GM18499 (cell line): ENCODE data around the gene NOL12.

Source experiments
- ATAC-seq: cut with Tn5 transposase; IDR thresholded peaks from one replicate; pipeline ENCODE4 v1.9.1; 2021; ENCODE audit warnings: moderate number of reproducible peaks; ENCODE audit not compliant: insufficient read depth, unreplicated experiment

Gene NOL12

DNA sequence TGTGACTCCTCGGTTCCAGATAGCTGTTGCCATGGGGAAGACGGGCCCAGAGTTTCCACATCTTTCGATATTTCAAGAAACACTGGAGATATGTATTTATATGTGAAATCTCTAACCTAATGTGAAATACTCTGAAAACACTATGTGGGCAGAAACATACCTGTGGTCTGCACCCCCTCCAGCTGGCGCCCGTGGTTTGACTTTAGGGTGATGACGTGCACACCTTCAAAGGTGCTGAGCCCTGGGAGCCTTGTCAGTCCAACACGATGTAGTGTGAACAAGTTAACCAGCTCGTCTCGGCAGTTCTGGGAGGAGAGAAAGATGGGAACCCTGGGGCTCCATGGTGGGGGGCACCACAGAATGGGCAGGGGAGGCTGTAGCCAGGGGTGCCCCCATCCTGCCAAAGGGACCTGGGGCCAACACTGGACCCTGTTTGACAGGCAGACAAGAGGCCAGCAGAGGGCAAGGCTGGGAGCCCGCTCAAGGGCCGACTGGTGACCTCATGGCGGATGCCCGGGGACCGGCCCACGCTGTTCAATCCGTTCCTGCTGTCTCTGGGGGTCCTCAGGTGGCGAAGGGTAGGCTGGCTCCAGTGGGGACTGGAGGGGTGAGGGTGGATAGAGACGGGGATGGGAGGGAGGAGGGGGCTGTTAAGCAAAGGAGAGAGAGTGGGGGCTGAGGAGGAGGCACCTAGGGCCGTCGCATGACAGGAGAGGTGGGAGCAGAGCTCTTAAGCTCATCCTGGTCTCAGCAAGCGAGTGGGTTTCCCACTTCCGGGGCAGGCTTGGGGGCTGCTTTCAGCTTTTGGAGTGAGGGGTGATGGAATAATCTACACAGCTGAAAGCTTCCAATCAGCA lies 54.5 kb downstream of the NOL12 start:
- no peak for ATAC-seq

- no peak for ATAC-seq
Measured at GRCh38 chr22:37741312-37741795, 55.2 kb downstream of the NOL12 start.

DNA sequence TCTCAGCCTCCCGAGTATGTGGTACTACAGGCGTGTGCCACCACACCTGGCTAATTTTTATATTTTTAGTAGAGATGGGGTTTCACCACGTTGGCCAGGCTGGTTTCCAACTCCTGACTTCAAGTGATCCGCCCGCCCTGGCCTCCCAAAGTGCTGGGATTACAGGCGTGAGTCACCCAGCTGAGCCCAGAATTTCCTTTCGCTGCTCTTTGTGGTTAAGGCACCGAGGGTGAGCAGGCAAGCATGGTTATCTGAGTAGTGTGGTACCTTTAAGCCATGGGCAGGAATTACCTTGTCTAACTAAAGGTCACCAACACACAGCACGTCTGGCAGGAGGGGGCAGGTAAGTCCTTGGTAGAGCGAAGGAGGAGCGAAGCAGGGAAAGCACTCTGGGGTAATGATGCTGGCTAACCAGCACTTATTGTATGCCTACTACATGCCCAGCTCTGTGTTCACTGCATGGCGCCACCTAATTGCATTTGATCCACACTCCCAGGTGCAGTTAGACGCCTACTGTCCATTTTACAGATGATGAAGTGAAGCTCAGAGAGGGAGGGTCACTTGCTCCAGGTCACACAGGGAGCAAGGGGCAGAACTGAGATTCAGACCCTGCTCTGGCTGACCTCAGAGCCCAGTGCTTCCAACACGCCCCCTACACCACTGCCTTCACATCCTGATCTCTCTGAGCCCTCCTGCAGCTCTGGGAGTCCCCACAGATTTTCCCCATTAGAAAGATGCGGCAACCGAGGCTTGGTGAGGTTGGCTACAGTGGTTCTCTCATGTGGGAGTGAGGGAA lies 56.4 kb downstream of the NOL12 start:
- ATAC-seq, result no peak
